Activated T-helper 17 cell treated with anti-CD3 and anti-CD28 coated beads, Interleukin-2, amount 50 U/mL, for 72 hours (primary cell): ENCODE results near the gene ZFYVE28. TPM values are rescaled to one million over a fixed set of nuclear protein-coding genes. Genes with fewer than 3 reads are reported as not detected.
A peak's percentile ranks its signal among the peaks of the same experiment; 100 is the strongest.

Experiments used
- ATAC-seq: fragments of 150-1000 bp; cut with Tn5 transposase; replicated peaks from 2 replicates; pipeline ENCODE4 v1.10.0; 2021; ENCODE audit warnings: mild to moderate bottlenecking, moderate library complexity
- H3K27ac Mint-ChIP-seq: one replicate; pipeline ENCODE4 v1.8.0; 2022; ENCODE audit warnings: mixed read lengths
- H3K27me3 Mint-ChIP-seq: one replicate; pipeline ENCODE4 v1.8.0; 2022; ENCODE audit warnings: mixed read lengths
- H3K36me3 Mint-ChIP-seq: one replicate; pipeline ENCODE4 v1.8.0; 2022; ENCODE audit warnings: low read depth, mild to moderate bottlenecking, mixed read lengths
- H3K4me1 Mint-ChIP-seq: one replicate; pipeline ENCODE4 v1.8.0; 2022; ENCODE audit warnings: mixed read lengths
- H3K4me3 Mint-ChIP-seq: one replicate; pipeline ENCODE4 v1.8.0; 2022; ENCODE audit warnings: mild to moderate bottlenecking, mixed read lengths
- H3K9me3 Mint-ChIP-seq: one replicate; pipeline ENCODE4 v1.8.0; 2022; ENCODE audit warnings: mixed read lengths
- total RNA-seq, 2 donors: library from RNA; stranded (reverse); gene quantifications; one replicate each; pipeline ENCODE4 v1.2.3, GENCODE V29; 2022

The ZFYVE28 gene
- total RNA-seq, 2 donors from 2014 or later = 36.3 to 42.7 TPM

DNA sequence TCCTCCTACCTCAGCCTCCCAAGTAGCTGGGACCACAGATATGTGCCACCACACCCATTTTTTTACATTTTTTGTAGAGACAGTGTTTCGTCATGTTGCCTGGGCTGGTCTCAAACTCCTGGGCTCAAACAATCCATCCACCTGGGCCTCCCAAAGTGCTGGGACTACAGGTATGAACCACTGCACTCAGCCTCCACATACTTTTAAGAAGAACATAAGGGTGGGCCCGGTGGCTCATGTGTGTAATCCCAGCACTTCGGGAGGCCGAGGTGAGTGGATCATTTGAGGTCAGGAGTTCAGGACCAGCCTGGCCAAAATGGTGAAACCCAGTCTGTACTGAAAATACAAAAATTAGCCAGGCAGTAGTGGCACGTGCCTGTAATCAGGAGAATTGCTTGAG lies 105.1 kb downstream of the ZFYVE28 start:
- Mint-ChIP-seq H3K36me3 (peaks cover 6% of the 10 kb centered on the region), H3K4me1 (no peaks in the 10 kb centered on the region), H3K4me3 (no peak overlapping the region), H3K9me3 (peaks cover 7% of the 10 kb centered on the region), H3K27ac (no peak overlapping the region), H3K27me3 (no peaks in the 10 kb centered on the region)
- ATAC-seq = no peak

- Mint-ChIP-seq H3K4me1 (no peaks in the 10 kb centered on the region), H3K4me3 (no peak overlapping the region), H3K27ac (no peak overlapping the region), H3K36me3 (peaks cover 6% of the 10 kb centered on the region), H3K9me3 (no peaks in the 10 kb centered on the region), H3K27me3 (no peaks in the 10 kb centered on the region)
- no peak for ATAC-seq
These were observed 111.6 kb downstream of the ZFYVE28 start for GRCh38 chr4:2306773-2307410.

- no peak for ATAC-seq
- Mint-ChIP-seq H3K27ac (no peak overlapping the region), H3K4me3 (no peak overlapping the region), H3K4me1 (no peaks in the 10 kb centered on the region), H3K9me3 (no peaks in the 10 kb centered on the region), H3K27me3 (no peaks in the 10 kb centered on the region), H3K36me3 (peaks cover 6% of the 10 kb centered on the region)
These were observed 112.5 kb downstream of the ZFYVE28 start for GRCh38 chr4:2305766-2306501.

GRCh38 chr4:2304877-2305561 lies 113.4 kb downstream of the ZFYVE28 start:
- peaks cover 9% of the 10 kb centered on the region for H3K36me3 Mint-ChIP-seq
- no peaks in the 10 kb centered on the region for H3K9me3 Mint-ChIP-seq
- no peaks in the 10 kb centered on the region for H3K27me3 Mint-ChIP-seq
- ATAC-seq = no peak
- H3K4me3 Mint-ChIP-seq = no peak overlapping the region
- no peak overlapping the region for H3K27ac Mint-ChIP-seq
- H3K4me1 Mint-ChIP-seq = peaks cover 2% of the 10 kb centered on the region

DNA sequence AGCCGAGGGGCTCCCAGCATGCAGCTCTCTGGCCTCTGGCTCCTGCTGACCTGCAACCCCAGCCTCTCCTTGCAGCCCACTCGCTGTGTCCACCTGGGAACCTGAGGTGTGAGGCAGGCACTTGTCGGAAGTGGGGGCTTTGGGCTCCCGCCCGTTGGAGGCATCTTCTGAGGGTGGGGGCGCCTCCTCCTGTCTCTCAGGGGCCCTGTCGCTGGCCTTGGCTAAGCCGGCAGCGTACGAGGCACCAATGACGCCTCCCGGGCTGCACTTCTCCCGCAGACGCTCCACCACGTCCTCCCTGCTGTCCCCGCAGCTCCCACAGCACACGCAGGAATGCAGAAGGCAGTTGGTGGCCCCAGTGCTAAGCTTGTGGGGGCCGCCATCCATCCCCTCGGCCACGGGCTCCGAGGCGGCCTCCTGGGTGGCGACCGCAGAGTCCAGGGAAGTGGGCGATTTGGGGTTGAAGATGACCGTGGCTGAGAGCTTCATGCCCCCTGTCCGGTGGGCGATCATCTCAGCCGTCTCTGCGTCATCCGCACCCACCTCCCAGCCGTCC lies 114.0 kb downstream of the ZFYVE28 start:
- ATAC-seq = no peak
- H3K27ac Mint-ChIP-seq = no peak overlapping the region
- no peak overlapping the region for H3K4me3 Mint-ChIP-seq
- H3K36me3 Mint-ChIP-seq = peaks cover 8% of the 10 kb centered on the region
- H3K9me3 Mint-ChIP-seq = no peaks in the 10 kb centered on the region
- peaks cover 4% of the 10 kb centered on the region for H3K4me1 Mint-ChIP-seq
- H3K27me3 Mint-ChIP-seq = no peaks in the 10 kb centered on the region

- peaks cover 5% of the 10 kb centered on the region for H3K36me3 Mint-ChIP-seq
- peaks cover 4% of the 10 kb centered on the region for H3K4me1 Mint-ChIP-seq
- H3K27ac Mint-ChIP-seq = no peak overlapping the region
- no peak overlapping the region for H3K4me3 Mint-ChIP-seq
- H3K9me3 Mint-ChIP-seq = no peaks in the 10 kb centered on the region
- H3K27me3 Mint-ChIP-seq = no peaks in the 10 kb centered on the region
- no peak for ATAC-seq
These were observed 114.6 kb downstream of the ZFYVE28 start for GRCh38 chr4:2303686-2304320.

GRCh38 chr4:2303121-2303685 lies 115.2 kb downstream of the ZFYVE28 start:
- no peak overlapping the region for H3K27ac Mint-ChIP-seq
- no peaks in the 10 kb centered on the region for H3K27me3 Mint-ChIP-seq
- H3K9me3 Mint-ChIP-seq = no peaks in the 10 kb centered on the region
- H3K36me3 Mint-ChIP-seq = peaks cover 5% of the 10 kb centered on the region
- H3K4me3 Mint-ChIP-seq = no peak overlapping the region
- H3K4me1 Mint-ChIP-seq = peaks cover 4% of the 10 kb centered on the region
- ATAC-seq = no peak

DNA sequence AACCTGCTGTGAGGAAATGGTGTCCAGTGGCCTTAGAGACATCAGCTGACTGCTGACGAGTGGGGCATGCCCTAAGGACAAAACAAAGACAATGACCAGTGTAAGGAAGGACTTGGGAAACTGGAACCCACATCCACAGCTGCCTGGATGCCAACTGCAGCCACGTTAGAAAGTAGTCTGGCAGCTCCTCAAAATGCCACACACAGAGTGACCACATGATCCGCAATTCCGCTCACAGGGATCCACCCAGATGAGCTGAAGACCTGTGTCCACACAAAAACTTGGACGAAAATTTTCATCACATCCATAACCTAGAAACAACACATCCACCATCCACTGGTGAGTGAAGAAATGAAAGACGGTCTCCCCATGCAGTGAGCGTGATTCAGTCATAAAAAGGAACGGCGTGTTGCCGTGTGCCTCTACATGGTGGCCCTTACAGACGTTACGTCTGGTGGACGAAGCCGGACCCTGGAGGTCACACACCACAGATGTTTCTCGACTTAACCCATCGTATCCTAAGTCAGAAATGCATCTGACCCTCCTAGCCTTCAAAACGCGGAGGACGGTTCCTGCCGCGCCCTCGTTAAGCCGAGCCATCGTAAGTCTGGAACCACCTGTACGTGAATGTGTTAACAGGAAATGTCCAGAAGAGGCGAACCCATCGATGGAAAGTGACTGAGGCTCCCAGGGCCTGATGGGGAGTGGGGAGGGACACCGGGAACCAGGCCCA lies 115.9 kb downstream of the ZFYVE28 start:
- Mint-ChIP-seq H3K4me3 (no peak overlapping the region), H3K9me3 (no peaks in the 10 kb centered on the region), H3K27ac (peak overlapping the region; percentile 61), H3K36me3 (peaks cover 5% of the 10 kb centered on the region), H3K27me3 (no peaks in the 10 kb centered on the region), H3K4me1 (peaks cover 7% of the 10 kb centered on the region)
- no peak for ATAC-seq

DNA sequence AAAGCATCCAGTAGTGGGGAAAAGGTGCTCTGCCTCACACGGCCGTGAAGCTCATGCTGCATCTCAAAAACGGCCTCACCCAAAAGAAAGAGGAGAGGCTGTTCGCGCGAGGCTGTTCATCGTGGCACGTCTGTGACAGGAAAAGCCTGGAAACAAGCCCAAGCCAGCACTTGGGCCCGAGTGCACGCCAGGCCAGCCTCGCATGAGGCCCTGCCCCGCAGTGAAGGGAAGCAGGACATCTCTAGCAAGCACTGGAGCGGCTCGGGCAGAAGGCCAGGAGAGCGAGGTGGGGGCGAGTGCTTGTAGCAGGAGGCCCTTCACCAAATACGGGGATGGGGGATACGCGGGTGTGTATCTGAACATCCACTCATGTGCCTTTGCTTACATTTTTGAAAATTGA lies 116.6 kb downstream of the ZFYVE28 start:
- H3K27me3 Mint-ChIP-seq = no peaks in the 10 kb centered on the region
- H3K9me3 Mint-ChIP-seq = no peaks in the 10 kb centered on the region
- peak overlapping the region; percentile 61 for H3K27ac Mint-ChIP-seq
- no peak for ATAC-seq
- H3K4me3 Mint-ChIP-seq = no peak overlapping the region
- H3K4me1 Mint-ChIP-seq = peaks cover 9% of the 10 kb centered on the region
- peaks cover 5% of the 10 kb centered on the region for H3K36me3 Mint-ChIP-seq

DNA sequence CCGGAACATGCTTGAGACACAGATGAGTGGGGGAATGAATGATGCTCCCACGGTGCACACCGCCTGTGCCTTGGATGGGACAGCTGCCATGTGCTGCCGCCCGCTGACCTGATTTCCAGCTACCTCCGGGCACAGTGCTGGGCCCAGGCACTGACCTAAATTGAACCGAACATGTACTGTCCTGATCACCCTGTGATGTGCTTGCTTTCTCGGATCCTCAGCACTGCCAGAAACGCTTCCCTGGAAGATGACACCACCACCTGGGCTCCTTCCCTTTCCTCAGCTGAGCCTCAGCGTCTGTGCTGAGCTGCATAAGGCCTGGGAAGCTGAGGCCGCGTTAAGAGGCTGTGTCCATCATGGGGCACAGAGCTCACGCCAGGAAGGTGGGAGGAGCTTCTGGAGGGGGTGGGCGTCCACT lies 117.2 kb downstream of the ZFYVE28 start:
- Mint-ChIP-seq H3K27me3 (no peaks in the 10 kb centered on the region), H3K27ac (no peak overlapping the region), H3K4me3 (no peak overlapping the region), H3K9me3 (no peaks in the 10 kb centered on the region), H3K4me1 (peaks cover 9% of the 10 kb centered on the region), H3K36me3 (peaks cover 5% of the 10 kb centered on the region)
- no peak for ATAC-seq

DNA sequence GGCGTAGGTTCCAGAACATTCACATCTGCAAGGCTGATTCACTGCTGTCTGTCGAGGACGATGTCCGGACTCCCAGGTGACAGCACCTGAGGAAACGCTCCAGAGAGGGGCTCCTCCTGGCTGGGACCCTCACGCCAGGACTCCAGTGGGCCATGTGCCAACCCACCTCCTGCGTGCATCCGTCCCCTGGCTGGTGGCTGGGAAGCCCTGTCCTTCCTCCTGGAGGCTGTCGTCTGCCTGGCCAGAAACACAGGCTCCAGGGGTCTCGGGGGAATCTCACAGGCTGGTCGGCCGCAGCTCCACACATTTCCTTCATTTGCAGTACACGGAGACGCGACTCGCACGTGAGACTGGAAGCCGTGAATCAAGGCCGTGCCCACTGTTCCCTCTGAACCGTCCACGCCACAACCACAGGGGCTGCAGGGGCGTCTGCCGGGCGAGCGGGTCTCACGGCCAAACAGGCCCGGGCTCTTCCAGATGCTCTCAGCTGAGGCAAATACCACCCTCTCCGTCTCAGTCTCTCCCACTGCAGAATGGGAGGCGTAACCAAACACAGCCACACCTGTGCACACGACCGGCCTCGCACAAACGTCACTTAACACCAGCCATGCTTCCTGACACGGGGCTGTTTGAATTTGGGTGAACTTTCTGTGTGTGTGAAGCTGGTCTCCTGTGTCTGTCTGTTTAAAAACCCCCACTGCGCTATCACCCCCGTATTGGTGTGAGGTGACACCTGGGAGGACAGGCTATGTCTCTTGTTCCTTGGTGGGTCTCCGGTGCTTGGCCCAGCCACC lies 117.8 kb downstream of the ZFYVE28 start:
- Mint-ChIP-seq H3K27ac (peak overlapping the region; percentile 58), H3K4me1 (peaks cover 11% of the 10 kb centered on the region), H3K9me3 (no peaks in the 10 kb centered on the region), H3K27me3 (no peaks in the 10 kb centered on the region), H3K36me3 (peaks cover 5% of the 10 kb centered on the region), H3K4me3 (no peak overlapping the region)
- ATAC-seq = no peak

DNA sequence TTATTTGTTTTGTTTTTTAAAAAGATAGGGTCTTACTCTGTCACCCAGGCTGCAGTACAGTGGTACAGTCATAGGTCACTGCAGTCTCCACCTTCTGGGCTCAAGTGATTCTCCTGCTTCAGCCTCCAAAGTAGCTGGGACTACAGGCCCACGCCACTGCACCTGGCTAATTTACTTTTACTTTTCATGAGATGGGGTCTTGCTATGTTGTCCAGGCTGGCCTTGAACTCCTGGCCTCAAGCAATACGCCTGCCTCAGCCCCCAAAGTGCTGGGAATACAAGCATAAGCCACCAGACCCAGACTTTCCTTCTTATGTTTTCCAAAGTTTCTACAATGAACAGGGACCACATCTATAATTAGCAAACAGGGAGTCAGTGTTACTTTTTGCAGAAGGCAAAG lies 118.7 kb downstream of the ZFYVE28 start:
- H3K27ac Mint-ChIP-seq = peak overlapping the region; percentile 58

GRCh38 chr4:2298532-2298991 lies 119.9 kb downstream of the ZFYVE28 start:
- no peaks in the 10 kb centered on the region for H3K27me3 Mint-ChIP-seq
- H3K27ac Mint-ChIP-seq = peak overlapping the region; percentile 58
- ATAC-seq = no peak
- peaks cover 14% of the 10 kb centered on the region for H3K4me1 Mint-ChIP-seq
- H3K36me3 Mint-ChIP-seq = peaks cover 5% of the 10 kb centered on the region
- no peak overlapping the region for H3K4me3 Mint-ChIP-seq
- H3K9me3 Mint-ChIP-seq = no peaks in the 10 kb centered on the region

More for the DNA sequence above, 118.7 kb downstream of the ZFYVE28 start:
- Mint-ChIP-seq H3K36me3 (peaks cover 5% of the 10 kb centered on the region), H3K4me1 (peaks cover 14% of the 10 kb centered on the region), H3K9me3 (no peaks in the 10 kb centered on the region), H3K27me3 (no peaks in the 10 kb centered on the region), H3K4me3 (no peak overlapping the region)
- no peak for ATAC-seq
